GM21529 (cell line): ENCODE results near the gene ERGIC3.
"Not testable (repeated sequence)": the region's sequence is repeated elsewhere in the genome, so short reads cannot be mapped to it uniquely, and the experiment has no call there.

Experiments
- ATAC-seq: cut with Tn5 transposase; IDR thresholded peaks from one replicate; pipeline ENCODE4 v1.9.1; 2021; ENCODE audit not compliant: unreplicated experiment

The ERGIC3 gene

DNA sequence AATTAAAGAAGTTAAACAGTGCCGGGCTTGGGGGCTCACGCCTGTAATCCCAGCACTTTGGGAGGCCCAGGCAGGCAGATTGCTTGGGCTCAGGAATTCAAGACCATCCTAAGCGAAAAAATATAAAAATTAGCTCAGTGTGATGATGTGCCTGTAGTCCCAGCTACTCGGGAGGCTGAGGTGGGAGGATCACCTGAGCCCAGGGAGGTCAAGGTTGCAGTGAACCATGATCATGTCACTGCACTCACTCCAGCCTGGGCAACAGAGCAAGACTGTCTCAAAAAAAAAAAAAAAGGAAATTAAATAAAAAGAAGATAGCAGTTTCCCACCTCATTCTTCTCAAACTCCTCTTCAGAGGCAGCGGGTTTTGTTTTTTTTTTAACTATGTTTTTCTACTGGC lies 24.1 kb upstream of the ERGIC3 start:
- ATAC-seq = not testable (repeated sequence)

DNA sequence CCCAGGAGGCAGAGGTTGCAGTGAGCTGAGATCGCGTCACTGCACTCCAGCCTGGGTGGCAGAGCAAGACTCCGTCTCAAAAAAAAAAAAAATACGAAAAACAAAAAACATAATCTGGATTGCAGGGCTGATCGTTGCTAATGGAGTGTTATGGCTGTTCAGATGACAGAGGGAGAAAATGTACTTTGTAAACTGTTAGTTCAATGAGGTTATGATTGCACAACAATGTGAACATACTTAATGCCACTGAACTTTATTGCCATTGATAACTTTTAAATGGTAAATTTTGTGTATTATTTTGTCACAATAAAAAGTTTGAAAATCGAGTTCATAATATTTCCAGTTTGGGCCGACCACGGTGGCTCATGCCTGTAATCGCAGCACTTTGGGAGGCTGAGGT lies 22.9 kb upstream of the ERGIC3 start:
- no peak for ATAC-seq

DNA sequence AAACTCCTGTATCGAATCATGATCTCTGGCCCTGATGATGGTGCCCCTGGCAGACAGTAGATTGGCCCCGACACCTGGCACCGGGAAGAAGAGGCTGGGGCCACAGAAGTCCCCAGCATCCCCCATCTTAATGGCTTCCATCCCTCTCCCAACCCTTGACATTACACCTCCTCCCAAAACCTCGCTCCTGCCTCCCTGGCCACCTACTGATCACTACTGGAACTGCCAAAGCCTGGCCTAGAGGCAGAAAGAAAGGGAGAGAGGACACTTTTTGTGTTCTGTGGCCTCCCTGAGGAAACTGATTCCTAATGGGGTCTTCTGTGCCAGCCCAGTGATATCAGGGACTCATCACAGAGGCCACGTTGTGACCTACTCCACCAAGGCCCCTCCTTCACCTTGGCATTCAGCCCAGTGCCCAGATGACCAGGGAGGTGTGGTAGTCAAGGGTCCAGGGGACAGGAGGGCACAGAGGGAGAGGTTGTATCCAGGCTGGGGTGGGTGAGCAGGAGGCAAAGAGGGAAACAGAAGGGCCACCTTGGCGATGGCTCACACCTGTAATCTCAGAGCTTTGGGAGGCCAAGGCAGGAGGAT lies 18.5 kb upstream of the ERGIC3 start:
- no peak for ATAC-seq

DNA sequence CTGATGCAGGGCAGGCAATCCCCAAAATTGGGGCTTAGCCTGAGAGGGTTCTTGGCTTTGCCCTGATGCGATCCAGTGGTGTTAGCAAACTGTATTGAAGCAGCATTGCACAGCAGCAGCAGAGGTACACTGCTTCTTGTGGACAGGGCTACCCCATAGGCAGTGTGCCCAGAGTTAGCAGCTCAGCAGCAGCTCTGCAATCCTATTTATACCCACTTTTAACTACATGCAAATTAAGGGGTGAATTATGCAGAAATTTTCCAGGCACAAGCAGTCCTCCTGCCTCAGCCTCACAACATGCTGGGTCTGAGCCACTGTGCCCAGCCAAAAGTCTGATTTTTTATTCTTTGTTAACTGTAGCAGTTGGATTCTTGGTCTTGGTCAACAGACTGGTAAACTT lies 16.2 kb upstream of the ERGIC3 start:
- ATAC-seq = no peak

DNA sequence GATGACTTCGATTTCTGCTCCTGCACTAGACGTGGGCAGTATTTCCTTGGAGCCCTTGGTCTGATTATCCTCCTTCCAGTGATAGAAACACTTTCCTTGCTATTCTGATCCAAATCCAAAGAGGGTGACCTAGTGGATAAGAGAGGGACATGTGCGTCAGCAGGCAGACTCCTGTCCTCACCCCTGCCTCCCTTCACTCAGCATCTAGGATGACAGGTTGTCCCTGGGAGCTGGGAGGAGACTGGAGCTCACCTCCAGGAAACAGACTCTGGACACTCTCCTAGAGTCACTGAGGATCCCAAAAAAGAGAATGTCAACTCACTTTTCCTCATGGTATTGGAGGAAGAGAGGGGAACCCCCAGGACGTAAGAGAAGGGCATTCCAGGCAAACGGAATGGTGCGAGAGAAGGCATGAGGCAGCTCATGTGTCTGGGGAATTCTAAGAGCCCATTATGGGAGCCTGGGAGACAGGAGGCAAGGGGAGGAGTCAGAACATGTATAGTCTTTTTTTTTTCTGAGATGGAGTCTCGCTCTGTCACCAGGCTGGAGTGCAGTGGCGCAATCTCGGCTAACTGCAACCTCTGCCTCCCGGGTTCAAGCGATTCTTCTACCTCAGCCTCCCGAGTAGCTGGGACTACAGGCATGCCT lies 14.6 kb upstream of the ERGIC3 start:
- ATAC-seq = no peak

DNA sequence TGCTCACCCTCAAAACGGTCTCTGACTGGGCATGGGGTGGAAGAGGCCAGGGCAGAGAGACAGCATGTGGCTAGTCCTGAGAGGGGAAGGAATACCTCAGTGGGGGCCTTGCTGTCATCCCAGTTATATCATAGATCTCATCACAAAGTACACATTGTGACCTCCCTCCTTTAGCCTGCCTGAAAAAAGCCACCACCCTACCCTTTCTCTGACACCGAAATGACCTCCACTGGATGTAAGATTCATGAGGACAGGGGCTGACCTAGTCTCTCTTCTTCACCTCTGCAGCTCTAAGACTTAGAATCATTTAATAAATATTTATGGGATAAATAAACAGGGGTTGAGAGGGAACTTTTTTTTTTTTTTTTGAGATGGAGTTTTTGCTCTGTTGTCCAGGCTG lies 12.3 kb upstream of the ERGIC3 start, which contains the start of gene C20orf173:
TSS of gene C20orf173 (minus strand) at position 101 of the 400 bp plus-strand sequence. CDS start 279 bp downstream, outside the sequence.
- no peak for ATAC-seq

DNA sequence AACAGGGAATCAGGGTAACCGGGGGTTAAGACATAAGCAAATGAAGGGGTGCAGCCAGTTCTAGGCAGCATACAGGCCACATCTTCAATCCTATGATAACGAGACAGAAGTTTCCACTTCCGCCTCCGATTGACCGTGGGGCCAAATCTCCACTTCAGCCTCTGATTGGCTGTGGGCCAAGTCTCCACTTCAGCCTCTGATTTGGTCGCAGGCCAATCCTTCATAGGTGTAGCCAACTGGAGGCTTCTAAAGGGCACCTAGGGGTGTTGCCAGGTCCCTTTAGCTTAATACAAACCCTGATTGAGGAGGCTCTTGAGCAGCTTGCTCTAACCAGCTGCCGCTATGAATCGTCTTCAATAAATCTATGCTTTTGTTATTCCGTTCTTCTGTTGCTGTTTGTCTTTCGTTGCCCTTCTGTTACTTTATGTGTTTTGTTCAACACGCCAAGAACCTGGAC lies 2.1 kb upstream of the ERGIC3 start:
- no peak for ATAC-seq

DNA sequence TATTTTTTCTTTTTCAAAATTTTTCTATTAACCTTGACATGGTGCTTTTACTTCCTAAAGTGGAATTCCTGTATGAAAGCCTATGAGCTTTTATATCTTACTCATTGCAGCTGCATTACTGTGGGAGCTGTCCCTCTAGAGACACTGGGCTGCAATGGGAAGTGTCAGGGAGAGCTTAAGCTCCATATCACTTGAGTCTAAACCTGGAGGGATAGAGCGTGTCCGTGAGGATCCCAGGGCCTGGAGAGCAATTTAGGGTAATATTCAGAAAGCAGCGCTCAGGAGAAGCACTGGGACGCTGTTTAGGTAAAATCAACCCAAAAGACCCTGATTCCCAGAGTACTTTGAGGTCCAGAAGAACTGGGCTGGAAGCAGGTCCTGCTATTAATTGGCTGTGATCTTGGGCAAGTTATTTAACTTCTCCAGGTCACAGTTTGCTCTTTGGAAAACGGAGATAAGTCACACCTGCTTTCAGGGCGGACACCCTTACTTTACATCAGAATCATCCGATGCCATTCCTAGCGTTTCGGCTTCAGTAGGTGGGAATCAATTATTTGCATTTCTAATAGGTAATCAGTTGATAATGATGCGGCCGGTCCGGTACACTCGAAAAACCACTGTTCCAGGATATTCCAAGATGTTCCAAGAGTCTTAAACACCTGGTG lies 628 bp upstream of the ERGIC3 start:
- ATAC-seq = no peak

DNA sequence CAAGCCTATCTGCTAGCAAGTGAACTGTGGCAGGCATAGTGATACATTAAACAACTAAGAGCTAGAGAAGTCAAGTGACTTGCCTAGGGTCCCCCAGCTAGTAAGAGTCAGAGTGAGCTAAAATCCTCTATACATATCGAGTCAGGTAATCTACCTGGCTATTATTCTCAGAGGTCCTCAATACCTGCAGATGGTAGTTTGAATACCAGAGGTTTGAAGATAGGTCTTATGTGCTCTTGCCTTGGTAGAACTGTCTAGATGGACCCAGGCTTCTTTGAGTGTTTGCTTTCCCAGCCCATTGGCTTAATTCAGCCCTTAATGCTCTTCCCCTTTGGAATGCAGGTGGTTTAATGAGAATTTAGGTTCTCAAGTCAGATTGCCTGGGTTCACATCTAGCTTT lies 1.1 kb downstream of the ERGIC3 start:
- ATAC-seq = no peak

DNA sequence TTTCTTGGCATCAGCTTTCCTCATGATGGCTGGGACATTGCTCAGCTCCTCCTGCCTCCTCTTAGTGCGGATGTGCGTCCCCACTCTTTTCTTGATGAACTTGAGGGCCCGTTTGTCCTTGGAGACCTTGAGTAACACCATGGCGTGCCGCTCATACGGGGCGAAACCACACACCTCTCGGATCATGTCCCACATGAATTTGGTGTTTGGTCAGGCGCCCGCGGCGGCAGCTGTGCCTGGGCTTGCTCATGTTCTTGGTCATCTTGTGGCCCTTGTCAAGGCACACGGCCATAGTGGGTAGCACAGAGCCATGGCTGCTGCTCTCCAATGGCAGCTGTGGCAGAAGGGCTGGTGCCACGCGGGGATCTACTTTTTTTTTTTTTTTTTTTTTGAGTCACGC lies 2.6 kb downstream of the ERGIC3 start:
- ATAC-seq = no peak

DNA sequence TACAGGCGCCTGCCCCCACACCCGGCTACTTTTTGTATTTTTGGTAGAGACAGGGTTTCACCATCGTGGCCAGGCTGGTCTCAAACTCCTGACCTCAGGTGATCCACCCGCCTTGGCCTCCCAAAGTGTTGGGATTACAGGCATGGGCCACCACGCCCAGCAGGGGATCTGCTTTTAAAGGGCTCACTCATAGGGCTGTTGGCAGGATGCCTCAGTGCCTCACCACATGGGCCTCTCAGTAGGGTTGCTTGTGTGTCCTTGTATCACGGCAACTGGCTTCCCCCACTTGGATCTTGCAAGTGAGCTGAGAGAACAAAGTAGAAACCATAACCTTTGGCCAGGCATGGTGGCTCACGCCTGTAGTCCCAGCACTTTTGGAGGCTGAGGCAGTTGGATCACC lies 3.1 kb downstream of the ERGIC3 start:
- ATAC-seq = not testable (repeated sequence)

DNA sequence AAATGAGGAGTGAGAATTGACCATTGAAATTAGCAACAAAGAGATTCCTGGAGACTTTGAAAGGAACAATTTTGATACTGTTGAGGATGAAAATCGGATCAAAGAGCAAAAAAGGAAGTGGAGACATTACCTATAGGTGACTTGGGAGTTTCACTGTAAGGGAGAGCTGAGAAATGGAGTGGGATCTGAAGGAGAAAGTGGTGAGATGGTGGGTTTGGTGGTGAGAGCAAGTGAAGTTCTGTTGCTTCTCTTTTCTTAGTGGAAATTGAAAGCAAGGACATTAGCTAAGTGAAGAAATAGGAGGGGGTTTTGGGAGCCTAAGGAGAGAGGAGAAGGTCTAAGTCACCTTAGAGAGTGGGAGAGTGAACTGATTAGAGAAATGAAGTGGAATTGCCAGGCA lies 4.2 kb downstream of the ERGIC3 start:
- no peak for ATAC-seq

DNA sequence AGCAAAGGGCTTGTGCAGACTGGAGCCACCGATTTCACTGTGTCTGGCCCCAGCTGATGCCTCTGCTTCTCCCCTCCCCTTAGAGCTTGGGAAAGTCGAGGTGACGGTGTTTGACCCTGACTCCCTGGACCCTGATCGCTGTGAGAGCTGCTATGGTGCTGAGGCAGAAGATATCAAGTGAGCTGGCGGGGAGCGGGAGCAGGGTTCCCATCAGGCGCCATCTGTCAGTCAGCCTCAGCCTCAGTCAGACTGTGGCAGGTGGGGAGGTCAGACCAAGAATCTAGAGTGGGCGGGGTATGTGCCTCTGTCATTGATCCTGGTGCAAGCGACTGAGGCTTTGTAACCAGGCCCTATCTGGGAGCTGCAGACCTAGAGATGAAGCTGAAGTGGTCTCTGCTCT lies 5.5 kb downstream of the ERGIC3 start:
- ATAC-seq = no peak

DNA sequence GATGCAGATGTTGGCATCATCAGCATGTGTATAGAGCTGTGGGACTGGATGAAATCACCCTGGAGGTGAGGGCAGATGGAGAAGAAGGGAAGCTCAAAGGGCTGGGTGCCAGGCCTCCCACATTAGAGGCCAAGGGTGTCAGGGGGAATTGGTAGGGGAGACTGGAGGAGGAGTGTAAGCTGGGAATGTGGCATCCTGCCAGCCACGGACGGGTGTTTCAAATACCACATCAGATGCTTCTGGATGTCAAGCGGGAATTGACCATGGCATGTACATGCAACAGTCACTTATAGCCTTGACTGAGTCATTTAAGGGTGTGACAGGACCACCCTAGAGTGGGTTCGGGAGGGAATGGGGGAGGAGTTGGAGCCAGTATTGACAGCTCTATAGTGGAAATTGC lies 9.6 kb downstream of the ERGIC3 start:
- ATAC-seq = no peak

DNA sequence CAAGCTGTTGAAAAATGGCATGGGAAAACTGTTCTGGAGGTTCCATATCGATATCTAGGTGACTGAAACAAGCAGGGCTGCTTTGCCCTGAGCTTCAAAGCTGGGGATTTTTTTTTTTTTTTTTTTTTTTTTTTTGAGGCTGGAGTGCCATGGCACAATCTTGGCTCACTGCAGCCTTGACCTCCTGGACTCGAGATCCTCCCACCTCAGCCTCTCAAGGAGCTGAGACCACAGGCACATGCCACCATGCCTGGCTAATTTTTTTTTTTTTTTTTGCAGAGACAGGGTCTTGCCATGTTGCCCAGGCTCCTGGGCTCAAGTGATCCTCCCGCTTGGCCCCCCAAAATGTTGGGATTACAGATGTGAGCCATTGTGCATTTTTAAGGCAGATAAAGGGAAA lies 11.0 kb downstream of the ERGIC3 start:
- ATAC-seq = no peak

DNA sequence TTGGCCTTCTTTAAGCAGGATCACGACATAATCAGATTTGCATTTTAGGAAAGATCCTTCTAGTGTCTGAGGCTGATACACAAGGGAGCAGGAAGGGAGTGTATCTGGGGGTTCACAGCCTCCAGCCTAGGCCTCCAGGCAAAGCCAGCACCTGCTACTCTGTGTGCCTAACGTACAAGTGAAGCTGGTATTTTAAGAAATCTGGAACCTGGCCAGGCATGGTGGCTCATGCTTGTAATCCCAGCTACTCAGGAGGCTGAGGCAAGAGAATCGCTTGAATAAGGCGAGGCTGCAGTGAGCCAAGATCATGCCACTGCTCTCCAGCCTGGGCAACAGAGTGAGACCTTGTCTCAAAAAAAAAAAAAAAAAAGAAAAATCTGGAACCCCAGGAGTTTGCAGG lies 13.6 kb downstream of the ERGIC3 start:
- not testable (repeated sequence) for ATAC-seq

DNA sequence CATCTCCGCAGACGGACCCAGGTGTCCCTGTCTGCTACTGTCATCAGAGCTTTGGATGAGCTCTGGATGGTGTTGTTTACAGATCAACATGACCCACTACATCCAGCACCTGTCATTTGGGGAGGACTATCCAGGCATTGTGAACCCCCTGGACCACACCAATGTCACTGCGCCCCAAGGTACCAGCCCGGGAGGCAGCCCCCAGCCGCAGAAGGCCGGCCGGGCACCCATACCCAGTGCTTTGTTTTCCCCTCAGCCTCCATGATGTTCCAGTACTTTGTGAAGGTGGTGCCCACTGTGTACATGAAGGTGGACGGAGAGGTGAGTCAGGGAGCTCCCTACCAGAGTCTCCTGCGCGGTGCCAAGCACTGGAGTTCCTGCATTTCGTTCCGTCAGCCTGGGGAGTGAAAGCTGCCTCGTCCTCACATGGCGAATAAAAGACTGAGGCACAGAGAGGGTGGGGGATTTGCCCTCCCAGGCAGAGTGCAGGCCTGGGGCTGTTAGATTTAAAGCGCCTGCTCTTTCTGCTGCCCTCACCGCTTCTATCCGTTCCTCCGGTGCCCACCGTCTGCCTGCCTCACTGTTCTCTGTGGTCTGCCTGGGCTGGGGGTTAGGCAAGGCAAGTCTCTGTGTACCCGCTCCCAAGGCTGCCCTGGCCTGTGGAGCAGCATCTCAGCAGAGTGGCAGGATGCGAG lies 14.2 kb downstream of the ERGIC3 start:
- no peak for ATAC-seq

DNA sequence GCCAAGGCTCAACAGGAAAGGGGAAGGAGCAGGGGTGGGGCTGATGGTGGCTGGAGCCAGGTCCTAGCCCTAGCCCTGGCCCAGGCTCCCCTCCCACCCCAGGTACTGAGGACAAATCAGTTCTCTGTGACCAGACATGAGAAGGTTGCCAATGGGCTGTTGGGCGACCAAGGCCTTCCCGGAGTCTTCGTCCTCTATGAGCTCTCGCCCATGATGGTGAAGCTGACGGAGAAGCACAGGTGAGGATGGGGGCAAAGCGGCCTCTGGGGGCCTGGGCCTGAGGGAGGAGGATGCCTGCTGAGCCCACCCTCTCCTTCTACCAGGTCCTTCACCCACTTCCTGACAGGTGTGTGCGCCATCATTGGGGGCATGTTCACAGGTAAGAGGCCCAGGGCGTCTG lies 15.0 kb downstream of the ERGIC3 start:
- ATAC-seq = no peak

DNA sequence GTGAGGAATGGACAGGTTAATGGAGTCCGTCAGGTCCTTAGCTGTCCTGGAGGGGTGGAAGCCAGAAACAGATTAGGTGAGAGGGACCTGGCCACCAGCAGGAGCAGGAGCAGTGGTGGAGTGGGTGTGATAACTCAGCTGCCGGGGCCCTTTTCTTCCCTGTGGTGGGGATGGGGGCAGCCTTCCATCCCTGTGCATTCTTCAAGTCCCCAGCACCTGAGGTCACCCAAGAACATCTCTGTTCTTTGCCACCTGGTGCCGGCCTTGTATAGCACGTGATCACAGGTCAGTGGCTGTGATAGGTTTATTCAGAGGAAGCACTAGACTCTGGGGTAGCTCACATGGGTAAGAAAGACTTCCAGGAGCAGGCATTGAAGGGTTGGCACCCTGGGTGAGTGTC lies 16.6 kb downstream of the ERGIC3 start:
- ATAC-seq = no peak

DNA sequence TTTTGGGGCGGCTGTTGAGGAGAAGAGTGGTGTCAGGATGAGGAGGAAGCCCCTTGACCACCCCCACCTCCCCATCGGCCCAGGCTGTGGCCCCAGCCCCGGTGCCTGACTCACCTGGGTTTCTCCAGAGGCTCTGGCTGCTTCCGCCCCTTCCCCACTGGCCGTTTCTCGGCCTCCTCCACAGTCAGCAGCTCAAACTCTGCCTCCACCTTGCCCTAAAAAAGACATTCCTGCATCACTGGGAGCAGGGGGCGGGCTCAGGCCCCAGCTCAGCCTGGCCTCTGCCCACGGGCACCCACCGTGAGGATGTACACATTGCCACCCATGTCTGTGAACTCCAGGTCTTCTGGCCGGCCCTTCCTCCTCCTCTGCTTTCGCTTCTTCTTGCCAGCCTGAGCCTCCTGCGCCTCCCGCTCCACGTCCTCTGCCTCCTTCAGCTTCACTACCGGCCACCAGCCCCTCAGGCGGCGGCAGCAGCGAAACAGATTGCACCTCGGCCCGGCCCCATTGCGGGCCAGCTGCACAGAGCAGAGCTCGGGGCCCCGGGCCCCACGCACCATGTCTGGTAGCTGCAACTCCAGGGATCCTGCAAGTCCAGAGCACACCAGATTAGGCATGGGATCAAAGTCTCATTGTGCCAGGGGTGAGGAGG lies 17.3 kb downstream of the ERGIC3 start:
- no peak for ATAC-seq

DNA sequence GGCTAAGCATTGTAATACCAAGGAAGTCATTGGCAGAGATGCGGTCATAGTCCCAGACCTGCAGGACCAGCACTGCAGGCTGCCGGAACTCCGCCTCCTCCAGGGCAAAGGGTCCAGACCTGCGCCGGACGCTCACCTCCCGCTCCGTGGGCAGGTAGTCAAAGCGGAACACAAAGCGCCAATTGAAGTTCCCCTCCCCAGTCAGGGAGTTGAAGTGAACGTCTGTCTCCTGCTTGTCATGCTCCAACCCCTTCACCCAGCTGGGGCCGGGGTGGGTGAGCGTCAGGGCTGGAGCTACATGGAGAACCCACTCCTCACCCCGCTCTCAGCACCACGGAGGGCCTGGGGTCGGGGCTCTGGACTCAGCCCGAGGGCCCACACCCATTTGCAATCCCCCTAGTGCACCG lies 18.2 kb downstream of the ERGIC3 start:
- ATAC-seq = no peak
